Activated T-cell treated with anti-CD3 and anti-CD28 coated beads for 24 hours (primary cell): ENCODE measurements around the gene CEP170B.
"Not testable (repeated sequence)": the region's sequence is repeated elsewhere in the genome, so short reads cannot be mapped to it uniquely, and the experiment has no call there.

Experiments
- DNase-seq: peaks from one replicate; pipeline ENCODE4 v3.0.0-alpha.2; 2020; ENCODE audit warnings: low read depth

CEP170B gene

GRCh38 chr14:104865081-104865630 lies at the start of gene CEP170B:
TSS of gene CEP170B (plus strand) at chr14:104865268. CDS start at chr14:104868451, 3,183 bp downstream.
- peak; percentile 28 for DNase-seq

DNA sequence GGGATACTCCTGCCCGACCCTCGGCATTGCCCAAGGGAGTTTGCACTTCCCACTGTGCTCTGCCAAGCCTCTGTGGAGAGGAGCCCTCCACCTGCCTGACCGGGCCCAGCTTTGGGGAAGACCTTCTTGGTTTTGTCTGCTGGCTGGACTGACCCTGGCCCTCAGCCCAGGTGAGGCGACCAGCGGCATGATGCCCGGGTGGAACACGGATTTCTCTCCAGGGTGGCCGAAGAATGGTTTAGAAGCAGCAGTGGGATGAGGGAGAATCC lies 48.5 kb upstream of the CEP170B start:
- DNase-seq = no peak

DNA sequence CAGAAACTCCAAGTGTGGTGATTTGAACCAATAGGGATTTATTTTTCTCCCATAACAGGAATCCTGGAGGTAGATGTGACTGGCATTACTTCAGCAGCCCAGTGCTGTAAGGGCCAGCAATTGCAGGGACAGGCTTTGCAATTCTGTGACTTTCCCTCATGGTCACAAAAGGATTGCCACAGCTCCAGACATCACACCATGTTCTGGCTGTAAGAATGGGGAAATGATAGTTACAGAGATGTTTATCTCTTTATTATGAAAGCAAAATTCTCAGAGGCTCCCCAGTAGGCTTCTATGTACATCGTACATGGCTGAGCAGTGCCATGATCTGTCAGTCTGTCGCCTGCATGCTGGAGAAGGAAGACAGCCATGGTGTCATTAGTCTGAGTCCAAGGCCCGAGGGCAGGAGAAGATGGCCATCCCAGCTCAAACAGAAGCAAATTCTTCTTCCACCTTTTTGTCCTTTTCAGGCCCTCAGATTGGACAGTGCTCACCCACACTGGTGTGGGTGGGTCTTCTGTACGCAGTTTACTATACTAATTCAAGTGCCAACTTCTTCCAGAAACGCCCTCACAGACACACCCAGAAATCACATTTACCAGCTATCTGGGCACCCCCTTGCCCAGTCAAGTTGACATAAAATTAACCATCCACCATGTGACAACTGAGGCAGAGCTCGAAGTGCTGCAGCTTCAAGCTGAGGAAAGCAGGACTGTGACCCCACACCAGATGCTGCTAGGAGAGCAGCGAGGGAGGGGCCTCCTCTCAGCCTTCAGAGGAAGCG lies 46.9 kb upstream of the CEP170B start:
- no peak for DNase-seq

GRCh38 chr14:104818714-104819161 lies 46.3 kb upstream of the CEP170B start:
- no peak for DNase-seq

DNA sequence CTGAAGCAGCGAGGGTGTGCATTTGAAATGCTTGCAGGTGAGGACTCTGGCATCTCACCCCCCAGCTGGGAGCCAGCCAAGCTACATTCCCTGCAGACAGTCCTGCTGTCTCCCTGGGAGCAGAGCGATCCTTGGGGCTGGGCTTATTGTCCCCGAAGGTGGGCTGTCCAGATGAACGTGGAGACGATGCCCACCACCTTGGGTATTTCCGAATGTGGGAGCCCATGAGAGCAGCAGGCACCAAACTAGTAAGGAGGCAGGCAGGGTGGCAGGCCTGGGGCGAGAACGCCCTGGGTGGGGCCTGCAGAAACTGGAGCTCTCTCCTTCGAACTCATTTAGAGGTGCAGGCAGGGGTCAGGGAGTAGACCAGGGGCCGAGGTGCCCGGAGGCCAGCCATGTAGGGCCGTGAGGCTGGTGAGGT lies 45.7 kb upstream of the CEP170B start:
- DNase-seq = no peak

DNA sequence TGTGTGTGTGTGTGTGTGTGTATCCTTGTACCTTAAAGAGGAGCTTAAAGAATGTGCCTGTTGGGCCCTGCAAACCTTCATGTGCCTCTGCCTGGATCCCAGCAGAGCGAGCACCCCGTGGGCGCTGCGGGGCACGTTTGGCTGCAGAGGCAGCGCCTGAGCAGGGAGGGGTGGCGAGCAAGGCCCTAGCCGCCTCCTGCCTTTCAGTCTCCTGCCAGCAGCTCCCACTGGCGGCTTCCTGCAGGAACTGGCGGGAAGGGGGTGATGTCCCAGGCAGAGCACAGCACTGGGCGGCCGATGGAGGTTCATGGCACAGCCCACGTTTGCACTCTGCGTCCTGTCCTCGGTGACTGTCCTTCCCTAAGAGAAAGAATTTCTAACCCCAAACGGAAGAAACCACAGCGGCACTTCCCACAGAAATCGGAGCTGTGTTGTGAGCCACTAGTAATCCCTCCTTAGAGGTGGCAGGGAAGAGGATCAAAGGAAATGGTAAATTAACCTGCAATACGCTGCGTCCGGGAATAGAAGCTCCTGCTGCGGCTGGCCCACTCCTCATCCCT lies 44.3 kb upstream of the CEP170B start:
- no peak for DNase-seq

- DNase-seq = no peak
Measured at GRCh38 chr14:104821229-104821945, 43.7 kb upstream of the CEP170B start.

- no peak for DNase-seq
Measured at GRCh38 chr14:104821971-104822608, 43.0 kb upstream of the CEP170B start.

DNA sequence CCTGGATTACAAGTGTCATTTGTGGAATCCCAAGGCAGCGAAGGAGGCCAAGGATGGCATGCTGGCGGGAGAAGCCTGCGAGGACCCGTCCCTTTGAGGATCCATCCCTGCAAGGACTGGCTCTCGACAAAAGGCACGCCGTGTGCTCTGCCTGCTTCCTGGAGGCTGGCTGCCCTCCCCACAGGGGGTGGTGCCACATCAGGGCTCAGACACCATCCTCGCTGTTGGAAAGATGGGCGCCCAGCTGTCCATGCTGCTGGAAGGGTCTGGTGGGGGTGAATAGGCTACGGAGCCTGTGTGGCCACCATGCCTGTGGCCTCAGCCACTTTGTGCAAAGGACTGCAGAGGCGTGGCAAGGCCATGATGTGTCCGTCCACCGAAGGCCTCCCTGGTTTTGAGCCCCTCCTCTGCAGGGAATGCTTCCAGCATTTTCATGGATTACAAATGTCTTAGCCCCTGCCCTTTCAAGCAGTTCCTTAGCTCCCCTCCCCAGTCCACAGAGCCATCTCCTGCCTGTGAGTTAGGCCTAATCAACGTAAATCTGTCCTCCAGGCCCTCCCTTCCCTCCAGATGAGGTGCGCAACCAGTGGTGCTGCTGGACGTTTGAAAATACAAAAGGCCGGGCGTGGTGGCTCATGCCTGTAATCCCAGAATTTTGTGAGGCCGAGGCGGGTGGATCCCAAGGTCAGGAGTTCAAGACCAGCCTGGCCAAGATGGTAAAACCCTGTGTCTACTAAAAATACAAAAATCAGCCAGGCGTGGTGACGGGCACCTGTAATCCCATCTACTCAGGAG lies 42.0 kb upstream of the CEP170B start:
- DNase-seq = no peak

DNA sequence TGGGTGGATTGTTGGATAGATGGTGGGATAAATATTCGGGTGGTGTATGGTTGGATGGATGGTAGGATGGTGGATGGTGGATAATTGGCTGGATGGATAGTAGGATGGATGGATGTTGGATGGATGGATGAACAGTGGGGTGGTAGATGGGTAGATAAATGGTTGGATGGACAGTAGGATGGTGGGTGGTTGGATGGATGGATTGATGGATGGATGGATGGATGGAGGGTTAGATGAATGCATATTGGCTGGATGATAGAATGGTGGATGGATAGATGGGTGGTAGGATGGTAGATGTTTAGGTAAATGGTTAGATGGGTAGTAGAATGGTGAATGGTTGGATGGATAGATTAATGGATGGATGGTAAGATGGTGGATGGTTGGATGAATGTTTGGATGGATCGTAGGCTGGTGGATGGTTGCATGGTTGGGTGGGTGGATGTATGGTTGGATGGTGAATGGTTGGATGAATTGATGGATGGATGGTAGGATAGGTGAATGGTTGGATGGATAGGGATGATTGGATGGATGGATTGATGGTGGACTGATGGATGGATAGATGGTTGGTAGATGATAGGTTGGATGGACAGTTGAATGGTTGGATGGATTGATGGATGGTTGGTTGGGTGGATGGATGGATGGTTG lies 40.6 kb upstream of the CEP170B start:
- DNase-seq = no peak

GRCh38 chr14:104826189-104826860 lies 38.7 kb upstream of the CEP170B start:
- peak; percentile 90 for DNase-seq

DNA sequence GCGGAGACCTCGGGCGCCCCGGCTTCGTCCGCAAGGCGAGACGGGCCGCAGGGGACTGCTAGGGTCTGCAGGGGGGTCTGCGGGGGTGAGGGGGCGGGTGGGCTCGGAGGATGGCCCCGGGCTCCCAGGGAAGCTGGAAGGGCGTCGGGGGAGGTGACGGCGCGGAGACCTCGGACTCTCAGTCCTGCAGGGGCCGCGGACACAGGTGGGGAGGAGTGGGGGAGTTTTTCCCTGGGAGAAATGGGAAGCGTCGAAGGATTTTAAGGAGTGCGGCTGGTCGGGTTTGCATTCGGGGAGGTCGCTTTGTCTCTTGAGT lies 38.2 kb upstream of the CEP170B start:
- DNase-seq = no peak

- peak; percentile 30 for DNase-seq
Measured at GRCh38 chr14:104827177-104828055, 37.7 kb upstream of the CEP170B start.

- no peak for DNase-seq
Measured at GRCh38 chr14:104830781-104831180, 34.3 kb upstream of the CEP170B start.

DNA sequence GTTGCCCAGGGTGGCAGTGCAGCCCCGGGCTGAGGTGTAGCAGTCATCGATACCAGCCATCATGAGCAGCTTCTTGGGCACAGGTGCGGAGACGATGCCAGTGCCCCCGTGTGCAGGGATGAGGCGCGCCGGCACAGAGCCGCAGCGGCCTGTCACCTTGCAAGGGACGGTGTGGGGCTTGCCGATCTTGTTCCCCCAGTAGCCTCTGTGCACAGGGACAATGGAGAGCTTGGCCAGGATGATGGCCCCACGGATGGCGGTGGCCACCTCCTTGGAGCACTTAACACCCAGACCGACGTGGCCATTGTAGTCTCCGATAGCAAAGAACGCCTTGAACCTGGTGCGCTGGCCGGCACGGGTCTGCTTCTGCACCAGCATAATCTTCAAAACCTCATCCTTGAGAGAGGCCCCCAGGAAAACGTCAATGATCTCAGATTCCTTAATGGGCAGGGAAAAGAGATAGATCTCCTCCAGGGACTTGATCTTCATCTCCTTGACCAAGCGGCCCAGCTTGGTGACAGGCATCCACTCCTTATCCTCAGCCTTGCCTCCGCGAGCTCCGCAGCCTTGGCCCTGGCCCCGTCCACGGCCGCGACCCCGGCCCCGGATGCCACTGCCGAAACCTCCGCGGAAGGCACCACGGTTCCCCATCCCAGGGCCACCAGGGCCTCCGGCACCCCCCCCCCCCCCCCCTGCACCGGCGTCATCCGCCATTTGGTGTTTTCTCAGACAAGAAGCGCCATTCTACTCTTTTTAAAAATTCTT lies 28.7 kb upstream of the CEP170B start:
- not testable (repeated sequence) for DNase-seq

GRCh38 chr14:104841730-104842129 lies 23.3 kb upstream of the CEP170B start:
- no peak for DNase-seq

GRCh38 chr14:104843006-104843405 lies 22.1 kb upstream of the CEP170B start:
- no peak for DNase-seq

DNA sequence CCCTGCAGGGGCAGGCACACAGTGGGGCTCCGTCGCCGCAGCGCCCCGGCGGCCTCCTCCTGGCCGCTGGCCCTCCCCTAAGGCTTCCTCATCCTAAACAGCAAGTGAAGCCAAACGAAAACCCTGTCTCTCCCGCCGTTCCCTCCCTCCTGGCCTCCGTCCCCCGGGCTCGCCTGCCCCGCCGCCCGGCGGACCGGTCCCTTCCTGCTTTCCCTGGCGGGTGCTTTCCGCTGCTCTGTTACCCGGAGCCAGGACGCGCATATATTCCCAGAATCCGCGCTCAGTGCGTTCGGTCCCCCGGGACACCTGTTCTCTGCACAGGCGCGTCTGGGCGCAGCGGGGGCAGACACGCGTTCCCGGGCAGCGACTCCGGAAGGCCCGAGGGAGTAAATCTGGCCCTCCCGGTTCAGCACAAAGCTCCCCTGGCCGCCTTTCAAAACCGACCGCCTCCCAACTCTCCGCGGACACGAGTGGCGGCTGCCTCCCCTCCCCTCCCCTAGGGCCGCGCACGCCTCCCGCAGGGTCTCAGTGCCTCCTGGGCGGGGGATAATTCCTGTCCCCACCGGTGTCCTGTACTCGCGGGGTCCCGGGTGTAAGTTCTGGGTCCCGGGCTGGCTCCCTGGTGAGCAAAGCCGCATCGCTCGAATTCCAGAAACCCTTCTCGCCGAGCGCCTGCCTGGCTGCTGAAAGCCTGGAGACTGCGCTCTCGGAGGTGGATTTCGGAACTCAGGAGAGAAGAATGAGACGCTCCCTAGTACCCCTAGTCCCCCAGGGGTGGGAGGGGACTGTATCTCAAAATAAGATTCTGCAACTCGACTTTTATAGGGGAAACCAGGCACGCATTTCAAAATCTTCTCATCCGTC lies 21.4 kb upstream of the CEP170B start:
- no peak for DNase-seq
